HG02970 (cell line): ENCODE measurements around the gene LRRC8A.
"Not testable (repeated sequence)": the region's sequence is repeated elsewhere in the genome, so short reads cannot be mapped to it uniquely, and the experiment has no call there.

Experiments
- ATAC-seq: cut with Tn5 transposase; IDR thresholded peaks from one replicate; pipeline ENCODE4 v1.9.1; 2021; ENCODE audit warnings: mild to moderate bottlenecking, moderate library complexity, moderate number of reproducible peaks; ENCODE audit not compliant: unreplicated experiment, low FRiP score

LRRC8A gene

DNA sequence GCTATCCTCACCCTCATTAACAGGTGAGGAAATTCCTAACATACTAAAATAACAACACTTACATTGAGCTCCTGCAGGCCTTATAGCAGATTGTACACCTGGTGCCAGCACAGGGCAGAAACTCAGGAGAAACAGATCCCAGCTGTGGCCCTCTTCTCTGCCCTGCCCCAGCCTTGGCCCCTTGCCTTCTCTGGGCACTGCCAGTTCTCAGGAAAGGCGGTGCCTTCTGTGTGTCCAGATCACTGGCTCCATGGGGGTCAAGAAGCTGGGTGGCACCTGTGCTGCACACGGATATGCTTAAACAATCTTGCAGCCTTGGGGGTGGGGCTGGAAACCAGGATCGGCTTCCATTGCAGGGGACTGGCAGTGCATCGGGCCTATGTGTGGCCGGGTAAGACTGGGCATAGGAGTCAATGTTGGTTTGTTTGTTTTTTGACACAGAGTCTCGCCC, 19.5 kb upstream of the LRRC8A start:
- ATAC-seq = no peak

GRCh38 chr9:128863647-128864046, 18.3 kb upstream of the LRRC8A start:
- ATAC-seq = peak; percentile 64

GRCh38 chr9:128870128-128870940, 11.6 kb upstream of the LRRC8A start:
- ATAC-seq = no peak

DNA sequence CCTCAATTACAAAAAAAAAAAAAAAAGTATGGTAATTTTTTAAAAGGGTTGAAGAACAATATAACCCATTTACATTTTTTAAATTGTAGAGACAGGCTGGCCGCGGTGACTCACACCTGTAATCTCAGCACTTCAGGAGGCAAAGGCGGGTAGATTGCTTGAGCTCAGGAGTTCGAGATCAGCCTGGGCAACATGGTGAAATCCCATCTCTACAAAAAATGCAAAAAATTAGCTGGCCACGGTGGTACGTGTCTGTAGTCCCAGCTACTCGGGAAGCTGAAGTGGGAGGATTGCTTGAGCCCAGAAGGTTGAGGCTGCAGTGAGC, 11.0 kb upstream of the LRRC8A start:
- ATAC-seq = not testable (repeated sequence)

GRCh38 chr9:128877852-128878251, 4.1 kb upstream of the LRRC8A start:
- no peak for ATAC-seq

GRCh38 chr9:128882677-128883603, 1.0 kb downstream of the LRRC8A start:
- no peak for ATAC-seq

DNA sequence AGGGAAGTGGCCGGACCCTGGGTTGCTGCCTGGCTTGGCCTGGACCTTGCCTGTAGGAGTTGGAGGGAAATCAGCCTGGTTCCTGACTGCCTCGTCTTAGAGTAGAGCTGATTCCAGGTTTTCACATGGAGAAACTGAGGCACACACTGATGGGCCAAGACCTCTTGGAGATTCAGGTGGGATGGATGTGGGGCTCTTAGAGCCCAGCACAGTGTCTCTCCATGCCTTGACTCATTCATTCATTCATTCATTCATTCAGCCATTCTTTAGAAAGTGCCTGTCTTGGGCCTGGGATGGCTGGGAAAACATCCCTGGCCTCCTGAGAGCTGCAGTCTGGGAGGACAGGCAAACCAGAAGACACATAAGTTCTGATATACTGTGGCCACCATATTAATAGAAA, 2.2 kb downstream of the LRRC8A start:
- ATAC-seq = no peak

DNA sequence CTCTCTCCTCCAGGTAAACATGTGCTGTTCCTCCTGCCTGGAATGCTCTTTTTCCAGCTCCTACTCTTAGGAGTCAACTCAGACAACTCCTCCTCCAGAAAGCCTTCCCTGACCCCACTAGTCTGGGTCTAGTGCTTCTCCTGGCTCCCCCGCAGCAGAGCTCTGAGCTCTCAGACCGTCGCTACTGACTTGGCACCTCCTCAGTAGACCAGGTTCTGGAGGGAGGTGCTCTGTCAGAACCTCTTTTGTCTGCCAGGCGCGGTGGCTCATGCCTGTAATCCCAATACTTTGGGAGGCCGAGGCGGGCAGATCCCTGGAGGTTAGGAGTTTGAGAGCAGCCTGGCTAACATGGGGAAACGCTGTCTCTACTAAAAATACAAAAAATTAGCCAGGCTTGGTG, 3.4 kb downstream of the LRRC8A start:
- ATAC-seq = no peak

- no peak for ATAC-seq
Measured at GRCh38 chr9:128885798-128886197, 3.9 kb downstream of the LRRC8A start.

GRCh38 chr9:128886211-128886891, 4.4 kb downstream of the LRRC8A start:
- ATAC-seq = no peak

- no peak for ATAC-seq
Measured at GRCh38 chr9:128887049-128887448, 5.1 kb downstream of the LRRC8A start.

- ATAC-seq = no peak
Measured at GRCh38 chr9:128887914-128888350, 6.0 kb downstream of the LRRC8A start.

GRCh38 chr9:128891321-128892220, 9.6 kb downstream of the LRRC8A start:
- ATAC-seq = no peak

DNA sequence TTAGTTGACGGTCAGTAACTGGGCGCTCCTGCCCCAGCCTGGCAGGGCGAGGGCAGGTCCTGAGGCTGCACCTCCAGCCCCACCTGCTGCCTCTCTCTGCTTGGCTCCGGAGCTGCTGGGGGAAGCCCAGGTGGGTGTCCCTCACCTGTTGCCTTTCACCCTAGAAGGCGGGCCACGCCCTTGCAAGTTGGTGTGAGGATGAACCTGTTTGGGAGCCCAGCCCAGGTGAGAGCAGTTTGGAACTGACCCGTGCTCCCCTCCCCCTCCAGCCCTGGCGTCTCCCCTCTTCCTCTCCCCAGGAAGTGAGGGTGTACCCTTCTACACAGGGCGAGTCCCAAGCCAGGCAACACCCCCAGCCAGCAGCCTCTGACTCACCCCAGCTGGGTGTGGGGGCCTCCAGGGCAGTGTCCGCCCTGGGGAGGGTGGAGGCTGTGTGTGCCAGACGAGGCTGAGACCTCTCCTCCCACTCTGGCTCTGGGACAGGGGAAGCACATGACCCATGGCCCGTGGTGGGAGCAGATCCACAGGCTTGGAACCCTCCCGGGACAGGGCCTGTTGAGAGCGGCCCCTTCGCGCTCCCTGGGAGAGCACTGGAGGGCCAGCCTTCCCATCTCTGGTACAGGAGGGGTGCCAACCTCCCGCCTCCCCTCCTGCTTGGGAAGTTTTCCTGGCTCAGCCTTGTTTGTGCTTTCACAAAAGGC, 10.4 kb downstream of the LRRC8A start:
- ATAC-seq = no peak

DNA sequence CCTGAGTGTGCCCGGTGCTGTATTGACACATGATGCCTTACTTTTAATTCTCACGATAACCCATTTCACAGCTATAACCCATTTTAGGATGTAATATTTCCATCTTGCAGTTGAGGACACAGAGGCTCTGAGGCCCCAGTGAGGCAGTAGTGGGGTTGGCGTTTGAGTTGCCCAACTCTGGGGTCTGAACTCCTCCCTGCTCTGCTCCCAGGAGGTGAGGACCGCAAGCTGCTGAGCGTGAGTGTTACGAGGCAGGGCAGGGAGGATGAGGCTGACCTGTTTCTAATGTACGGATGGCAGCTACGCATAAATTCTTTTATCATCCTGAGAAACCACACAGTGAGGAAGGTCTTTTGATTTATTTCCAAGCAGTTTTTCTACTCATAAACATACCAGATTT, 11.4 kb downstream of the LRRC8A start:
- ATAC-seq = no peak

DNA sequence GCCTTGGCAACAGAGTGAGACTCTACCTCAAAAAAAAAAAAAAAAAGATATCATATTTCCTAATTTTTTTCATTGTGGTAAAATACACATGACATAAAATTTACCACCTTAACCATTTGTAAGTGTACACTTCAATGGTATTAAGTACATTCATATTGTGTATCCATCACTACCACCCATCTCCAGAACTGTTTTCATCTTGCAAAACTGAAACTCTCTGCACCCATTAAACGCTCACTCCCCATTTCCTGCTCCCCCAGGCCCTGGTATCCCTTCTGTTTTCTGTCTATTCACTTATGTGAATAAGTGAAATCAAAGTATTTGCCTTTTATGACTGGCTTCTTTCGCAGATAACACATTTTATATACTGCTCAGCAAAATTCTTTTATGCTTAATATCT, 12.8 kb downstream of the LRRC8A start:
- ATAC-seq = no peak

GRCh38 chr9:128895556-128895955, 13.6 kb downstream of the LRRC8A start:
- ATAC-seq = no peak

GRCh38 chr9:128898382-128898781, 16.4 kb downstream of the LRRC8A start:
- no peak for ATAC-seq

DNA sequence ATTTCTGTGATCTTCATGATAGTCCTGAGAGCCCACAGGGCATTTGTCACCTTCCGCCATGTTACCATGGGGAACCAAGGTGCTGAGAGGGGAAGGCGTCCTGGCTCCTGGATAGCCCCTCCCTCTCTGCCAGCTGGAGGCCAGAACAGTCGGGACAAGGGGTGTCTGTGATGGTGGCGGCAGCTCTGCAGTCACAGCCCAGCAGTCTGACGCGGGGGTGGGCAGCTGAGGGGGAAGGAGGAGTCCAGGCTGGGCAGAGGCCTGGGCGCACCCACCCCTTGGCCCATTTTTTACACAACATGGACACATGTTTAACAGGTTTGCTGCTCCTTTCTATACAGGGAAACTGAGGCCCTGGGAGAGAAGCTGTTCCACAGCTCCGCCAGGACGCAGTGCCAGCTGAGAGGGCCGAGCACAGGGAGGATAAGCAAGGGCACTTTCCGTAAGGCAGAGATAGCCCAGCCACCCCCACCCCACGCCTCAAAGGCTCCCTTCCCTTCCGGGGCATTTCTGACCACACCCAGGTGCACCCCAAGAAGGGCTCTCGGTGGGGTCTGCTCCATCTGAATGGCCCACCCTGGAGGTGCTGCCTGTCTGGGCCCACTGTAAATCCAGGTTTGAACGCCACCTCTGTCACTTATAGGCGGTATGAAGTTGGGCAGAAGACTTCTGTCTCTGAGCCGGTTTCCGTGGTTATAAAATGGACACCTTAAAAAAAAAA, 17.1 kb downstream of the LRRC8A start:
- no peak for ATAC-seq
